Hepatocyte (in vitro differentiated cells): ENCODE data around the gene HCRTR2. TPM values are rescaled to one million over a fixed set of nuclear protein-coding genes. Genes with fewer than 3 reads are reported as not detected.
"Not testable (repeated sequence)": the region's sequence is repeated elsewhere in the genome, so short reads cannot be mapped to it uniquely, and the experiment has no call there.

Experiments
- DNase-seq: peaks from one replicate; pipeline ENCODE4 v3.0.0-alpha.2; 2016; ENCODE audit warnings: low spot score
- H2AFZ ChIP-seq: fragments of 200-600 bp; sonication (generic); 2 replicates; pipeline ENCODE4 v1.6.0; 2016; ENCODE audit warnings: antibody characterized with exemption, mild to moderate bottlenecking
- H3K27ac ChIP-seq: fragments of 200-600 bp; sonication (generic); 2 replicates; pipeline ENCODE4 v1.5.1; 2016; ENCODE audit warnings: mild to moderate bottlenecking
- H3K27me3 ChIP-seq: fragments of 200-600 bp; sonication (generic); 2 replicates; pipeline ENCODE4 v1.6.1; 2016
- H3K36me3 ChIP-seq: fragments of 200-600 bp; sonication (generic); replicated peaks from 2 replicates; pipeline ENCODE4 v1.5.1; 2016; ENCODE audit warnings: low read depth; ENCODE audit not compliant: insufficient read depth
- H3K4me1 ChIP-seq: fragments of 200-600 bp; sonication (generic); 2 replicates; pipeline ENCODE4 v1.5.1; 2016; ENCODE audit warnings: mild to moderate bottlenecking, moderate library complexity; ENCODE audit not compliant: insufficient read depth
- H3K4me2 ChIP-seq: fragments of 200-600 bp; sonication (generic); 2 replicates; pipeline ENCODE4 v1.6.0; 2016
- H3K4me3 ChIP-seq: fragments of 200-600 bp; sonication (generic); 2 replicates; pipeline ENCODE4 v1.5.1; 2016; ENCODE audit warnings: mild to moderate bottlenecking
- H3K79me2 ChIP-seq: fragments of 200-600 bp; sonication (generic); 2 replicates; pipeline ENCODE4 v1.6.0; 2017; ENCODE audit warnings: mild to moderate bottlenecking
- H3K9me2 ChIP-seq: fragments of 200-600 bp; sonication (generic); replicated peaks from 2 replicates; pipeline ENCODE4 v1.6.0; 2017; ENCODE audit warnings: mild to moderate bottlenecking; ENCODE audit not compliant: insufficient read depth
- H3K9me3 ChIP-seq: fragments of 200-600 bp; sonication (generic); 2 replicates; pipeline ENCODE4 v1.5.1; 2016; ENCODE audit warnings: low read depth, mild to moderate bottlenecking
- H4K20me1 ChIP-seq: fragments of 200-600 bp; sonication (generic); 2 replicates; pipeline ENCODE4 v1.6.0; 2016; ENCODE audit warnings: mild to moderate bottlenecking; ENCODE audit not compliant: insufficient read depth, poor library complexity, severe bottlenecking
- EZH2 ChIP-seq: fragments of 200-600 bp; sonication (generic); IDR thresholded peaks from 2 replicates; pipeline ENCODE4 v1.6.1; 2016; ENCODE audit warnings: antibody characterized with exemption, mild to moderate bottlenecking, borderline replicate concordance
- EZH2phosphoT487 ChIP-seq: fragments of 200-600 bp; sonication (generic); IDR thresholded peaks from one replicate; pipeline ENCODE4 v1.6.1; 2018; ENCODE audit warnings: antibody characterized with exemption, mild to moderate bottlenecking, low read depth, moderate library complexity; ENCODE audit not compliant: unreplicated experiment, severe bottlenecking
- WGBS: methylation state at CpG from one replicate; pipeline ENCODE4 v1.1.6; 2016; ENCODE audit warnings: low lambda C conversion rate; ENCODE audit errors: missing lambda C conversion rate; 5-methylcytosine and 5-hydroxymethylcytosine counted together
- polyA plus RNA-seq: library from polyadenylated mRNA; unstranded; fragments of >200 nt; fragmentation: Nextera tagmentation; extraction: Ambion mirVana; gene quantifications from 2 replicates; pipeline ENCODE4 v1.2.1, GENCODE V29; 2016
- total RNA-seq: library from RNA; depleted of rRNA; stranded (reverse); fragments of >200 nt; gene quantifications from 2 replicates; pipeline ENCODE4 v1.2.3, GENCODE V29; 2014
- TF ChIP-seq, protein P1 (sequence below): fragments of 200-600 bp; sonication (generic); IDR thresholded peaks from 2 replicates; pipeline ENCODE4 v1.5.1; 2016; ENCODE audit warnings: antibody characterized with exemption, mild to moderate bottlenecking; ENCODE audit not compliant: poor library complexity

HCRTR2 gene
- total and polyA plus RNA-seq, 2 experiments from 2014 or later, result 0.17 to 0.18 TPM

DNA sequence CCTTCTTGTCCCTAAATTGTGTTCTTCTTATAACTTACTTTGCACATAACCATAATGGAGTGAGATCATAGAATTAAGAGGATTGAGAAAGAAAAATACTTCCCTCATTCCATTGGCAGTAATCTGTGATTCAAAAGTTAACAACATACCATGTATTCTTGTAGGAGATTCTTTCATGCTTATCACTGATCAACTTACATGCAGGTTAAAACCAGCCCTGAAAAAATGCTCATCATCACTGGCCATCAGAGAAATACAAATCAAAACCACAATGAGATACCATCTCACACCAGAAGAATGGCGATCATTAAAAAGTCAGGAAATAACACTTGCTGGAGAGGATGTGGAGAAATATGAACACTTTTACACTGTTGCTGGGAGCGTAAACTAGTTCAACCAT is 116.4 kb downstream of the HCRTR2 start:
- TF ChIP-seq EZH2 (no peak), EZH2phosphoT487 (no peak)
- TF ChIP-seq, protein P1, sequence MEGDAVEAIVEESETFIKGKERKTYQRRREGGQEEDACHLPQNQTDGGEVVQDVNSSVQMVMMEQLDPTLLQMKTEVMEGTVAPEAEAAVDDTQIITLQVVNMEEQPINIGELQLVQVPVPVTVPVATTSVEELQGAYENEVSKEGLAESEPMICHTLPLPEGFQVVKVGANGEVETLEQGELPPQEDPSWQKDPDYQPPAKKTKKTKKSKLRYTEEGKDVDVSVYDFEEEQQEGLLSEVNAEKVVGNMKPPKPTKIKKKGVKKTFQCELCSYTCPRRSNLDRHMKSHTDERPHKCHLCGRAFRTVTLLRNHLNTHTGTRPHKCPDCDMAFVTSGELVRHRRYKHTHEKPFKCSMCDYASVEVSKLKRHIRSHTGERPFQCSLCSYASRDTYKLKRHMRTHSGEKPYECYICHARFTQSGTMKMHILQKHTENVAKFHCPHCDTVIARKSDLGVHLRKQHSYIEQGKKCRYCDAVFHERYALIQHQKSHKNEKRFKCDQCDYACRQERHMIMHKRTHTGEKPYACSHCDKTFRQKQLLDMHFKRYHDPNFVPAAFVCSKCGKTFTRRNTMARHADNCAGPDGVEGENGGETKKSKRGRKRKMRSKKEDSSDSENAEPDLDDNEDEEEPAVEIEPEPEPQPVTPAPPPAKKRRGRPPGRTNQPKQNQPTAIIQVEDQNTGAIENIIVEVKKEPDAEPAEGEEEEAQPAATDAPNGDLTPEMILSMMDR, result no peak
- H3K27ac ChIP-seq, result no peak overlapping the region
- H3K4me2 ChIP-seq, result no peak overlapping the region
- WGBS, result 93% methylated on average over 2 of the region's 2 CpGs
- no peaks in the 10 kb centered on the region for H4K20me1 ChIP-seq
- no peaks in the 10 kb centered on the region for H3K9me3 ChIP-seq
- no peaks in the 10 kb centered on the region for H3K36me3 ChIP-seq
- no peaks in the 10 kb centered on the region for H3K9me2 ChIP-seq
- H3K4me1 ChIP-seq, result no peaks in the 10 kb centered on the region
- no peaks in the 10 kb centered on the region for H3K27me3 ChIP-seq
- H3K79me2 ChIP-seq, result no peaks in the 10 kb centered on the region
- H2AFZ ChIP-seq, result no peak overlapping the region
- no peak for DNase-seq
- H3K4me3 ChIP-seq, result no peak overlapping the region

DNA sequence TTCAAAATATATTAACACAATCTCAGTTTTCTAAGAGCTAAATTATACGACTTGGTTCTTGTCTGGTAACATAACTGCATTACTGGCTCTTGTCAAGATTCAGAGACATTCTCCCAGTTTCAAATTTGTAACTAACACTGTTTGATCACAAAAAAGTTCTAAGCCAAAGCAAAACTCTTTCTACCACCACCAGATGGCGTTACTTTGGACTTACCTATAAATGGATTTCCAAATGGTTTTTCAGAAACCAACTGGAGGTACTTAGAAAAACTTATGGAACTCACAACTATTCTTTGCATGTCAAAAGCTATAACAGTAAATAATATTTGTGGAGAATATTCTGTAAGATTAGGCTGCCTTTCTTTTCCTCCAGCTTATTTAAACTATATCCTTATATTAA is 118.8 kb downstream of the HCRTR2 start:
- Histone ChIP-seq H3K4me1 (no peaks in the 10 kb centered on the region), H3K9me3 (no peaks in the 10 kb centered on the region), H3K27me3 (no peaks in the 10 kb centered on the region), H3K79me2 (no peaks in the 10 kb centered on the region), H3K9me2 (no peaks in the 10 kb centered on the region), H3K27ac (no peak overlapping the region), H2AFZ (no peak overlapping the region), H3K4me2 (no peak overlapping the region), H3K4me3 (no peak overlapping the region), H4K20me1 (no peaks in the 10 kb centered on the region), H3K36me3 (no peaks in the 10 kb centered on the region)
- TF ChIP-seq EZH2phosphoT487, result no peak
- no peak for TF ChIP-seq EZH2
- TF ChIP-seq, protein P1, result peak; percentile 36
- DNase-seq, result peak; percentile 11
- WGBS, result 52% methylated on average over 2 of the region's 2 CpGs

DNA sequence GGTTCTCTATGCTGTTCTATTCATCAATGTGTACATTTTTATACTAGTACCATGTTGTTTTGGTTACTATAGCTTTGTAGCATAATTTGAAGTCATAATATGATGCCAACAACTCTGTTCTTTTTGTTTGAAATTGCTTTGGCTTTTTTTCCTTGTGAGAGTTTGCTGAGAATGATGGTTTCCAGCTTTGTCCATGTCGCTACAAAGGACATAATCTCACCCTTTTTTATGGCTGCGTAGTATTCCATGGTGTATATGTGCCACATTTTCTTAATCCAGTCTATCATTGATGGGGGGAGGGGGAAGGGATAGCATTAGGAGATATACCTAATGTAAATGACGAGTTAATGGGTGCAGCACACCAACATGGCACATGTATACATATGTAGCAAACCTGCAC is 122.9 kb downstream of the HCRTR2 start:
- WGBS, result 95% methylated on average over 3 of the region's 3 CpGs
- not testable (repeated sequence) for DNase-seq, H3K4me3 ChIP-seq, H3K27me3 ChIP-seq, H3K9me3 ChIP-seq, H2AFZ ChIP-seq, H3K4me1 ChIP-seq, H3K9me2 ChIP-seq, H3K4me2 ChIP-seq, H3K79me2 ChIP-seq, H4K20me1 ChIP-seq, H3K36me3 ChIP-seq, H3K27ac ChIP-seq

DNA sequence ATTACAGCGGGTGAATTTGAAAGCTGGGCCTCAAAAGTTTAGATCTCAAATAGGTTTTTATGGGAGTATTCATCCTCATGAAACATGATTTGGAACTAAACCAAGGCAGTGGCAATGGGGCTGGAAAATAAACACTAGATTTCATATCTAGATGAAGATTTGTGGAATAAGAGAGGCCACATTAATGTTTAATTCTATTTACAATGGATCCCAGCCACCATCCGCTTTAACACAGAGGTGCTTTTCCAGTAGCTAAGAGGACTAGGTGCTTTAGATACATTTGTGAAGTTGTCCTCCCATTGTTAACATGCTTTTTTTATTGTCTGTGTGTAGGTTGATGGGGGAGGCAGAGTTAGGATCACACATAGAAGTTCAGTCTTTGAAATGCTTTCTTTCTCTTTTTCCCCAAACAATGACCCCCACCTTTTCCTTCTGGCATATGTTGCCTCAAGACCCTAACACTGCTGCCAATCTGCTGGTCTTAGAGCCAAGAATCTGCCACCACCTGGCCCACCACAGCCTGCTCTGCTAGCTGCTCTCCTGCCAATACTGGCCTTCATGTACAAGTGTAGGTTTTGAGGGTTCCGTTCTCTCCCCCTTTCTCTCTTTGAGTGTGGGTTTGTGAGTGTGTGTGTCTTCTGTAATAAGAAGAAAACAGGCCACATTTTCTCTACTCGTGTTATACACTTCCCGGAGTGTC is 125.1 kb downstream of the HCRTR2 start:
- no peaks in the 10 kb centered on the region for H3K27me3 ChIP-seq
- no peaks in the 10 kb centered on the region for H3K79me2 ChIP-seq
- H3K4me2 ChIP-seq, result no peak overlapping the region
- TF ChIP-seq, protein P1, result no peak
- no peak for TF ChIP-seq EZH2
- no peak for TF ChIP-seq EZH2phosphoT487
- H3K9me3 ChIP-seq, result no peaks in the 10 kb centered on the region
- H3K4me1 ChIP-seq, result no peaks in the 10 kb centered on the region
- no peak overlapping the region for H2AFZ ChIP-seq
- peak overlapping the region; percentile 20 for H3K27ac ChIP-seq
- H3K9me2 ChIP-seq, result no peaks in the 10 kb centered on the region
- WGBS, result 64% methylated on average over 5 of the region's 5 CpGs
- H4K20me1 ChIP-seq, result no peaks in the 10 kb centered on the region
- no peak overlapping the region for H3K4me3 ChIP-seq
- no peaks in the 10 kb centered on the region for H3K36me3 ChIP-seq
- DNase-seq, result peak; percentile 50
